ENCODE measurements around the gene PERP. TPM values are rescaled to one million over a fixed set of nuclear protein-coding genes. Genes with fewer than 3 reads are reported as not detected.

PERP gene
- total RNA-seq, 1 donor, result 8.3 TPM

- Histone ChIP-seq H3K79me2 (ENCODE audit: insufficient read depth, low read length) (no peaks in the 10 kb centered on the region), H4K20me1 (ENCODE audit: insufficient read depth, low read length) (no peaks in the 10 kb centered on the region), H3K27me3 (ENCODE audit: insufficient read depth, low read length) (no peaks in the 10 kb centered on the region), H3K9me3 (ENCODE audit: low read depth, low read length) (no peaks in the 10 kb centered on the region), H3K36me3 (ENCODE audit: insufficient read depth, low read length) (no peaks in the 10 kb centered on the region), H3K4me1 (ENCODE audit: insufficient read depth, low read length) (no peaks in the 10 kb centered on the region), H3K4me3 (ENCODE audit: insufficient read depth, low read length) (no peak overlapping the region), H3K27ac (ENCODE audit: low read depth, low read length) (no peak overlapping the region), H2AFZ (ENCODE audit: low read length) (no peak overlapping the region), H3K4me2 (ENCODE audit: insufficient read depth, low read length) (no peak overlapping the region)
- TF ChIP-seq, protein P1, sequence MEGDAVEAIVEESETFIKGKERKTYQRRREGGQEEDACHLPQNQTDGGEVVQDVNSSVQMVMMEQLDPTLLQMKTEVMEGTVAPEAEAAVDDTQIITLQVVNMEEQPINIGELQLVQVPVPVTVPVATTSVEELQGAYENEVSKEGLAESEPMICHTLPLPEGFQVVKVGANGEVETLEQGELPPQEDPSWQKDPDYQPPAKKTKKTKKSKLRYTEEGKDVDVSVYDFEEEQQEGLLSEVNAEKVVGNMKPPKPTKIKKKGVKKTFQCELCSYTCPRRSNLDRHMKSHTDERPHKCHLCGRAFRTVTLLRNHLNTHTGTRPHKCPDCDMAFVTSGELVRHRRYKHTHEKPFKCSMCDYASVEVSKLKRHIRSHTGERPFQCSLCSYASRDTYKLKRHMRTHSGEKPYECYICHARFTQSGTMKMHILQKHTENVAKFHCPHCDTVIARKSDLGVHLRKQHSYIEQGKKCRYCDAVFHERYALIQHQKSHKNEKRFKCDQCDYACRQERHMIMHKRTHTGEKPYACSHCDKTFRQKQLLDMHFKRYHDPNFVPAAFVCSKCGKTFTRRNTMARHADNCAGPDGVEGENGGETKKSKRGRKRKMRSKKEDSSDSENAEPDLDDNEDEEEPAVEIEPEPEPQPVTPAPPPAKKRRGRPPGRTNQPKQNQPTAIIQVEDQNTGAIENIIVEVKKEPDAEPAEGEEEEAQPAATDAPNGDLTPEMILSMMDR (IDR thresholded peaks at IDR 0.05; ENCODE audit: extremely low read depth, low read depth, low read length), result no peak
- no peak for DNase-seq (ENCODE audit: insufficient read length, low spot score, missing footprints)
Measured at GRCh38 chr6:138044972-138045371, 62.2 kb downstream of the PERP start.

DNA sequence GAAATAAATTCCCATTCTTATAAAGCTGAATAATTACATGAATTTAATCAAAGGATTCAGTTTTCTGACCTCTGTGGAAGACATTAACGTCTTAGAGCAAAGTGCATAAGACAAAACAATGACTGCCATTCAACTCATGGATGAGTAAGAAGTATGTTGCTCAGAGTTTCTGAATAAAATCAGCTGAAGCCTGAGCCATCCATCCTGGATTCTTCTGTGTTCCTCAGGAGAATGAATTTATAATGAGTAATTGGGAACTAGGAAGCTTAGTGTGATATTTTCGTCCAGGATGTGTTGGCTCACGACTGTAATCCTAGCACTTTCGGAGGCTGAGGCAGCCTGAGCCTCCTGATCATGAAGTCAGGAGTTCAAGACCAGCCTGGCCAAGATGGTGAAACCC is 62.8 kb downstream of the PERP start:
- H3K4me2 ChIP-seq (ENCODE audit: insufficient read depth, low read length), result no peak overlapping the region
- DNase-seq (ENCODE audit: insufficient read length, low spot score, missing footprints), result no peak
- H2AFZ ChIP-seq (ENCODE audit: low read length), result no peak overlapping the region

More for the DNA sequence above, 62.8 kb downstream of the PERP start:
- H3K36me3 ChIP-seq (ENCODE audit: insufficient read depth, low read length), result no peaks in the 10 kb centered on the region
- TF ChIP-seq, protein P1 (IDR thresholded peaks at IDR 0.05; ENCODE audit: extremely low read depth, low read depth, low read length), result no peak
- H4K20me1 ChIP-seq (ENCODE audit: insufficient read depth, low read length), result no peaks in the 10 kb centered on the region
- H3K79me2 ChIP-seq (ENCODE audit: insufficient read depth, low read length), result no peaks in the 10 kb centered on the region
- no peak overlapping the region for H3K4me3 ChIP-seq (ENCODE audit: insufficient read depth, low read length)
- no peaks in the 10 kb centered on the region for H3K27me3 ChIP-seq (ENCODE audit: insufficient read depth, low read length)
- no peaks in the 10 kb centered on the region for H3K4me1 ChIP-seq (ENCODE audit: insufficient read depth, low read length)
- H3K27ac ChIP-seq (ENCODE audit: low read depth, low read length), result no peak overlapping the region
- H3K9me3 ChIP-seq (ENCODE audit: low read depth, low read length), result no peaks in the 10 kb centered on the region

Other genes with a start within 250 kb of the PERP start
- gene TNFAIP3, start 240.2 kb downstream of the PERP start, total RNA-seq, result 8.5 and 10.5 TPM in 2 replicates
- under 0.01 TPM in 2 replicates for gene ARFGEF3, start 54.5 kb upstream of the PERP start, total RNA-seq
- not detected in 2 replicates for gene PBOV1, start 111.1 kb upstream of the PERP start, total RNA-seq

All from osteoblast (primary cell).